H9 (cell line): ENCODE measurements around the gene CCDC142. TPM values are rescaled to one million over a fixed set of nuclear protein-coding genes. Genes with fewer than 3 reads are reported as not detected.

Experiments used
- DNase-seq: peaks from one replicate; pipeline ENCODE4 v3.0.0-alpha.2; 2017
- H2AFZ ChIP-seq: one replicate; pipeline ENCODE4 v1.6.1; 2013; ENCODE audit warnings: mild to moderate bottlenecking, low read length, control low read depth, moderate library complexity
- H2AK5ac ChIP-seq: 2 replicates; pipeline ENCODE4 v1.6.1; 2013; ENCODE audit warnings: low read length, control low read depth, mixed read lengths; ENCODE audit not compliant: insufficient read length
- H2BK120ac ChIP-seq: one replicate; pipeline ENCODE4 v1.6.1; 2013; ENCODE audit warnings: low read depth, mild to moderate bottlenecking, low read length, control low read depth, inconsistent platforms; ENCODE audit not compliant: poor library complexity, severe bottlenecking
- H2BK12ac ChIP-seq: 2 replicates; pipeline ENCODE4 v1.6.1; 2013; ENCODE audit warnings: low read length, control low read depth, mixed read lengths, low read depth; ENCODE audit not compliant: insufficient read length
- H2BK15ac ChIP-seq: 2 replicates; pipeline ENCODE4 v1.6.1; 2013; ENCODE audit warnings: low read depth, low read length, control low read depth
- H2BK20ac ChIP-seq: one replicate; pipeline ENCODE4 v1.6.1; 2013; ENCODE audit warnings: low read depth, mild to moderate bottlenecking, low read length, control low read depth, inconsistent platforms; ENCODE audit not compliant: poor library complexity, severe bottlenecking
- H2BK5ac ChIP-seq: 2 replicates; pipeline ENCODE4 v1.6.1; 2013; ENCODE audit warnings: low read length, control low read depth, mixed read lengths; ENCODE audit not compliant: insufficient read length
- H3K14ac ChIP-seq: 2 replicates; pipeline ENCODE4 v1.6.1; 2013; ENCODE audit warnings: low read length, control low read depth; ENCODE audit not compliant: insufficient read depth
- H3K18ac ChIP-seq: 2 replicates; pipeline ENCODE4 v1.6.1; 2013; ENCODE audit warnings: low read depth, mild to moderate bottlenecking, mixed read lengths, low read length, control low read depth; ENCODE audit not compliant: insufficient read length
- H3K23ac ChIP-seq: 2 replicates; pipeline ENCODE4 v1.6.1; 2013; ENCODE audit warnings: low read length, control low read depth, mixed read lengths, low read depth; ENCODE audit not compliant: insufficient read length
- H3K23me2 ChIP-seq: 2 replicates; pipeline ENCODE4 v1.6.1; 2013; ENCODE audit warnings: low read depth, mild to moderate bottlenecking, mixed read lengths, low read length, control low read depth; ENCODE audit not compliant: insufficient read length, poor library complexity, severe bottlenecking
- H3K27ac ChIP-seq: 2 replicates; pipeline ENCODE4 v1.5.1; 2013; ENCODE audit warnings: low read length, control low read depth, mixed read lengths, low read depth; ENCODE audit not compliant: insufficient read length
- H3K27me3 ChIP-seq: 2 replicates; pipeline ENCODE4 v1.6.1; 2013; ENCODE audit warnings: low read length, control low read depth, inconsistent platforms; ENCODE audit not compliant: insufficient read depth
- H3K4ac ChIP-seq: 2 replicates; pipeline ENCODE4 v1.6.1; 2013; ENCODE audit warnings: low read depth, mild to moderate bottlenecking, control low read depth, inconsistent platforms, low read length, moderate library complexity
- H3K4me1 ChIP-seq: 2 replicates; pipeline ENCODE4 v1.6.1; 2013; ENCODE audit warnings: low read length, control low read depth, inconsistent platforms; ENCODE audit not compliant: insufficient read depth
- H3K4me2 ChIP-seq: 2 replicates; pipeline ENCODE4 v1.6.1; 2013; ENCODE audit warnings: low read length, control low read depth, mixed read lengths; ENCODE audit not compliant: insufficient read length, insufficient read depth
- H3K56ac ChIP-seq: 2 replicates; pipeline ENCODE4 v1.6.1; 2013; ENCODE audit warnings: low read depth, mild to moderate bottlenecking, mixed read lengths, low read length, control low read depth; ENCODE audit not compliant: insufficient read length
- H3K79me1 ChIP-seq: 2 replicates; pipeline ENCODE4 v1.6.1; 2013; ENCODE audit warnings: low read depth, mild to moderate bottlenecking, moderate library complexity, low read length, control low read depth, inconsistent platforms; ENCODE audit not compliant: insufficient read depth, poor library complexity, severe bottlenecking
- H3K79me2 ChIP-seq: 2 replicates; pipeline ENCODE4 v1.6.1; 2013; ENCODE audit warnings: low read length, control low read depth, inconsistent platforms; ENCODE audit not compliant: insufficient read depth
- H3K9ac ChIP-seq: 2 replicates; pipeline ENCODE4 v1.6.1; 2013; ENCODE audit warnings: low read length, control low read depth, mixed read lengths; ENCODE audit not compliant: insufficient read length; ENCODE audit errors: extremely low read depth
- H3K9me3 ChIP-seq: one replicate; pipeline ENCODE4 v1.6.1; 2013; ENCODE audit warnings: low read depth, low read length, inconsistent platforms; ENCODE audit not compliant: control insufficient read depth
- H3T11ph ChIP-seq: one replicate; pipeline ENCODE4 v1.6.1; 2013; ENCODE audit warnings: mild to moderate bottlenecking, low read length, control low read depth, inconsistent platforms
- H4K20me1 ChIP-seq: one replicate; pipeline ENCODE4 v1.6.1; 2013; ENCODE audit not compliant: control insufficient read depth, insufficient read length, insufficient read depth
- H4K5ac ChIP-seq: 2 replicates; pipeline ENCODE4 v1.6.1; 2013; ENCODE audit warnings: low read depth, mild to moderate bottlenecking, mixed read lengths, low read length, control low read depth; ENCODE audit not compliant: insufficient read length
- H4K8ac ChIP-seq: replicated peaks from 2 replicates; pipeline ENCODE4 v1.6.1; 2013; ENCODE audit warnings: low read length, control low read depth, mixed read lengths, low read depth; ENCODE audit not compliant: insufficient read length
- H4K91ac ChIP-seq: 2 replicates; pipeline ENCODE4 v1.6.1; 2013; ENCODE audit warnings: low read depth, mild to moderate bottlenecking, moderate library complexity, mixed read lengths, low read length, control low read depth; ENCODE audit not compliant: insufficient read length
- H3K27ac Mint-ChIP-seq, 3 experiments: 2 replicates in 2 of 3; 3 replicates in 1 of 3; pipeline ENCODE4 v1.8.0; 2020 to 2021; ENCODE audit warnings: mixed read lengths in 3 of 3, mild to moderate bottlenecking in 1 of 3, moderate library complexity in 1 of 3
- H3K27me3 Mint-ChIP-seq: 2 replicates; pipeline ENCODE4 v1.8.0; 2021; ENCODE audit warnings: low read depth, mild to moderate bottlenecking, moderate library complexity, mixed read lengths
- H3K36me3 Mint-ChIP-seq, 3 experiments: 2 replicates in 2 of 3; 3 replicates in 1 of 3; pipeline ENCODE4 v1.8.0; 2020 to 2021; ENCODE audit warnings: low read depth in 3 of 3, mixed read lengths in 3 of 3; ENCODE audit not compliant: insufficient read depth in 1 of 3
- H3K4me1 Mint-ChIP-seq, 2 experiments: 2 replicates each; pipeline ENCODE4 v1.8.0; 2020; ENCODE audit warnings: mixed read lengths in 2 of 2
- H3K4me3 Mint-ChIP-seq, 2 experiments: 2 replicates in 1 of 2; 3 replicates in 1 of 2; pipeline ENCODE4 v1.8.0; 2020 to 2021; ENCODE audit warnings: mild to moderate bottlenecking in 2 of 2, mixed read lengths in 2 of 2, moderate library complexity in 1 of 2
- H3K9me3 Mint-ChIP-seq, 2 experiments: 2 replicates in 1 of 2; 3 replicates in 1 of 2; pipeline ENCODE4 v1.8.0; 2020; ENCODE audit warnings: mild to moderate bottlenecking in 2 of 2, mixed read lengths in 2 of 2, moderate library complexity in 1 of 2
- WGBS: extraction: QIAGEN DNeasy Blood & Tissue Kit; methylation state at CpG from one replicate; pipeline ENCODE4 v1.1.7; 2013; ENCODE audit warnings: missing lambda C conversion rate, low lambda C conversion rate, mixed read lengths; ENCODE audit not compliant: insufficient read length; ENCODE audit errors: extremely low coverage; 5-methylcytosine and 5-hydroxymethylcytosine counted together
- total RNA-seq: library from RNA; stranded (reverse); gene quantifications from 2 replicates; pipeline ENCODE4 v1.2.1, GENCODE V29; 2021
- TF ChIP-seq, protein P1 (sequence below): fragments of 200-600 bp; sonication (generic); conservative IDR thresholded peaks from 3 replicates; pipeline ENCODE4 v1.8.0; 2021; ENCODE audit warnings: antibody characterized with exemption, mild to moderate bottlenecking

CCDC142 gene
- total RNA-seq, 1 experiment from 2014 or later = 21.5 TPM

DNA sequence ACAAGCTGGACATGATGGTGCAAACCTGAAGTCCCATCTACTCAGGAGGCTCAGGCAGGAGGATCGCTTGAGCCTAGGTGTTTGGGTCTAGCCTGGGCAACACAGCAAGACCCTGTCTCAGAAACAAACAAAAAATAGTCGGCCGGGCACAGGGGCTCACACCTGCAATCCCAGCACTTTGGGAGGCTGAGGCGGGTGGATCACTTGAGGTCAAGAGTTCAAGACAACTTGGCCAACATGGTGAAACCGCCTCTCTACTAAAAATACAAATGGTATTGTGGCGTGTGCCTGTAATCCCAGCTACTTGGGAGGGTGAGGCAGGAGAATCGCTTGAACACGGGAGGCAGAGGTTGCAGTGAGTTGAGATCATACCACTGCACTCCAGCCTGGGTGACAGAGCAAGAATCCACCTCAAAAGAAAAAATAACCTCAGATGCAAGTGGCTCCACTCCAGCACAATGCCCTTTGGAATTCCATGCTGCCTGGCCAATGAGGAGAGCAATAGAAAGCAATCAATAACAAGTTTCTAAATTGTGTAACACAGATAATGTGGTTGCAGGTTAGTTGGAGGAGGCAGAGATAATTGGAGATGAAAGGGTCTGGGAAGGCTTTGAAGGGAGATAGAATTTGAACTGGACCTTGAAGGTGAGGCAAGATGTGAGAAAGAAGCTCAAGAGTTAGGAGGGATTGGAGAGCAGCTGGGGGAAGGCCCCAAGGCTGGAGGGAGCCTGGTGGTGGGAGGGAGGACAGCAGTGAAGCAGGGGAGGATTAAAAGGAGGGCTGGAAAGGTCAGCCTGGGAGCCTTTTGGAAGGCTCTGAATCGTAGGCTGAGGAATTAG is 6.1 kb upstream of the CCDC142 start:
- H2AK5ac ChIP-seq = no peak overlapping the region
- Mint-ChIP-seq H3K36me3 (peaks cover 24 to 64% (median 59%) of the 10 kb centered on the region in 3 experiments), H3K9me3 (no peaks in the 10 kb centered on the region), H3K27ac (no peak overlapping the region), H3K27me3 (no peaks in the 10 kb centered on the region; the same call in 1 of the 2 replicates), H3K4me3 (no peak overlapping the region), H3K4me1 (no peaks in the 10 kb centered on the region)
- no peak overlapping the region for H3K4ac ChIP-seq
- no peak overlapping the region for H3K23ac ChIP-seq
- no peak overlapping the region for H2BK120ac ChIP-seq
- no peak for DNase-seq
- H4K91ac ChIP-seq = no peak overlapping the region
- H3K18ac ChIP-seq = no peak overlapping the region
- H2BK20ac ChIP-seq = no peak overlapping the region
- H3K9ac ChIP-seq = no peak overlapping the region
- no peaks in the 10 kb centered on the region for H3K23me2 ChIP-seq
- no peaks in the 10 kb centered on the region for H3K9me3 ChIP-seq
- H2AFZ ChIP-seq = no peak overlapping the region
- H3K27me3 ChIP-seq = no peaks in the 10 kb centered on the region
- no peak overlapping the region for H3K4me2 ChIP-seq
- no peak overlapping the region for H3T11ph ChIP-seq
- TF ChIP-seq, protein P1, sequence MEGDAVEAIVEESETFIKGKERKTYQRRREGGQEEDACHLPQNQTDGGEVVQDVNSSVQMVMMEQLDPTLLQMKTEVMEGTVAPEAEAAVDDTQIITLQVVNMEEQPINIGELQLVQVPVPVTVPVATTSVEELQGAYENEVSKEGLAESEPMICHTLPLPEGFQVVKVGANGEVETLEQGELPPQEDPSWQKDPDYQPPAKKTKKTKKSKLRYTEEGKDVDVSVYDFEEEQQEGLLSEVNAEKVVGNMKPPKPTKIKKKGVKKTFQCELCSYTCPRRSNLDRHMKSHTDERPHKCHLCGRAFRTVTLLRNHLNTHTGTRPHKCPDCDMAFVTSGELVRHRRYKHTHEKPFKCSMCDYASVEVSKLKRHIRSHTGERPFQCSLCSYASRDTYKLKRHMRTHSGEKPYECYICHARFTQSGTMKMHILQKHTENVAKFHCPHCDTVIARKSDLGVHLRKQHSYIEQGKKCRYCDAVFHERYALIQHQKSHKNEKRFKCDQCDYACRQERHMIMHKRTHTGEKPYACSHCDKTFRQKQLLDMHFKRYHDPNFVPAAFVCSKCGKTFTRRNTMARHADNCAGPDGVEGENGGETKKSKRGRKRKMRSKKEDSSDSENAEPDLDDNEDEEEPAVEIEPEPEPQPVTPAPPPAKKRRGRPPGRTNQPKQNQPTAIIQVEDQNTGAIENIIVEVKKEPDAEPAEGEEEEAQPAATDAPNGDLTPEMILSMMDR = no peak
- no peaks in the 10 kb centered on the region for H3K4me1 ChIP-seq
- no peak overlapping the region for H3K14ac ChIP-seq
- H3K79me1 ChIP-seq = no peaks in the 10 kb centered on the region
- no peak overlapping the region for H3K27ac ChIP-seq
- no peak overlapping the region for H2BK15ac ChIP-seq
- no peaks in the 10 kb centered on the region for H3K79me2 ChIP-seq
- H3K56ac ChIP-seq = no peak overlapping the region
- H2BK12ac ChIP-seq = no peak overlapping the region
- H2BK5ac ChIP-seq = no peak overlapping the region
- no peak overlapping the region for H4K5ac ChIP-seq
- H4K8ac ChIP-seq = no peak overlapping the region
- no peaks in the 10 kb centered on the region for H4K20me1 ChIP-seq
- no CpG with 5 or more reads among the region's 9 CpGs for WGBS
